ENCODE data around the gene PRXL2A. TPM values are rescaled to one million over a fixed set of nuclear protein-coding genes. Genes with fewer than 3 reads are reported as not detected.
A peak's percentile ranks its signal among the peaks of the same experiment; 100 is the strongest.

The PRXL2A gene
- total RNA-seq, 1 donor, result 5.1 TPM

GRCh38 chr10:80464557-80465450 is 56.5 kb downstream of the PRXL2A start:
- H3K36me3 ChIP-seq (ENCODE audit: insufficient read depth, low read length), result no peaks in the 10 kb centered on the region
- peaks cover 43% of the 10 kb centered on the region for H3K4me1 ChIP-seq (ENCODE audit: insufficient read depth, low read length)
- H2AFZ ChIP-seq (ENCODE audit: low read length), result peak overlapping the region; percentile 56
- H3K27me3 ChIP-seq (ENCODE audit: insufficient read depth, low read length), result no peaks in the 10 kb centered on the region
- TF ChIP-seq CTCF (IDR thresholded peaks at IDR 0.05; ENCODE audit: extremely low read depth, low read depth, low read length), result no peak
- H3K27ac ChIP-seq (ENCODE audit: low read depth, low read length), result no peak overlapping the region
- no peak overlapping the region for H3K4me3 ChIP-seq (ENCODE audit: insufficient read depth, low read length)
- peak; percentile 50 for DNase-seq (ENCODE audit: insufficient read length, low spot score, missing footprints)
- no peaks in the 10 kb centered on the region for H3K9me3 ChIP-seq (ENCODE audit: low read depth, low read length)
- H3K79me2 ChIP-seq (ENCODE audit: insufficient read depth, low read length), result peaks cover 84% of the 10 kb centered on the region
- peaks cover 16% of the 10 kb centered on the region for H4K20me1 ChIP-seq (ENCODE audit: insufficient read depth, low read length)
- H3K4me2 ChIP-seq (ENCODE audit: insufficient read depth, low read length), result peak overlapping the region; percentile 27

GRCh38 chr10:80465451-80465835 is 57.1 kb downstream of the PRXL2A start:
- H3K27me3 ChIP-seq (ENCODE audit: insufficient read depth, low read length), result no peaks in the 10 kb centered on the region
- no peak overlapping the region for H3K4me3 ChIP-seq (ENCODE audit: insufficient read depth, low read length)
- peak overlapping the region; percentile 27 for H3K4me2 ChIP-seq (ENCODE audit: insufficient read depth, low read length)

GRCh38 chr10:80465839-80466590 is 57.7 kb downstream of the PRXL2A start:
- Histone ChIP-seq H3K4me1 (ENCODE audit: insufficient read depth, low read length) (peaks cover 34% of the 10 kb centered on the region), H3K9me3 (ENCODE audit: low read depth, low read length) (no peaks in the 10 kb centered on the region), H3K4me2 (ENCODE audit: insufficient read depth, low read length) (no peak overlapping the region), H3K27me3 (ENCODE audit: insufficient read depth, low read length) (no peaks in the 10 kb centered on the region), H3K79me2 (ENCODE audit: insufficient read depth, low read length) (peaks cover 78% of the 10 kb centered on the region), H3K4me3 (ENCODE audit: insufficient read depth, low read length) (no peak overlapping the region), H4K20me1 (ENCODE audit: insufficient read depth, low read length) (peaks cover 14% of the 10 kb centered on the region), H2AFZ (ENCODE audit: low read length) (no peak overlapping the region), H3K36me3 (ENCODE audit: insufficient read depth, low read length) (peaks cover 1% of the 10 kb centered on the region), H3K27ac (ENCODE audit: low read depth, low read length) (no peak overlapping the region)
- no peak for TF ChIP-seq CTCF (IDR thresholded peaks at IDR 0.05; ENCODE audit: extremely low read depth, low read depth, low read length)
- no peak for DNase-seq (ENCODE audit: insufficient read length, low spot score, missing footprints)

More at GRCh38 chr10:80465451-80465835, 57.1 kb downstream of the PRXL2A start:
- Histone ChIP-seq H3K79me2 (ENCODE audit: insufficient read depth, low read length) (peaks cover 78% of the 10 kb centered on the region), H3K9me3 (ENCODE audit: low read depth, low read length) (no peaks in the 10 kb centered on the region), H2AFZ (ENCODE audit: low read length) (peak overlapping the region; percentile 56), H3K27ac (ENCODE audit: low read depth, low read length) (no peak overlapping the region), H3K36me3 (ENCODE audit: insufficient read depth, low read length) (no peaks in the 10 kb centered on the region), H3K4me1 (ENCODE audit: insufficient read depth, low read length) (peaks cover 39% of the 10 kb centered on the region), H4K20me1 (ENCODE audit: insufficient read depth, low read length) (peaks cover 16% of the 10 kb centered on the region)
- peak; percentile 65 for DNase-seq (ENCODE audit: insufficient read length, low spot score, missing footprints)
- TF ChIP-seq CTCF (IDR thresholded peaks at IDR 0.05; ENCODE audit: extremely low read depth, low read depth, low read length), result no peak
